HG02973 (cell line): ENCODE results near the gene ACLY.
"Not testable (repeated sequence)": the region's sequence is repeated elsewhere in the genome, so short reads cannot be mapped to it uniquely, and the experiment has no call there.

Experiments
- ATAC-seq: cut with Tn5 transposase; IDR thresholded peaks from one replicate; pipeline ENCODE4 v1.9.1; 2021; ENCODE audit warnings: moderate library complexity; ENCODE audit not compliant: unreplicated experiment

ACLY gene

GRCh38 chr17:41835800-41836549, 82.8 kb downstream of the ACLY start, which contains the start of gene NT5C3B:
Gene NT5C3B (minus strand): TSS chr17:41836232. CDS start chr17:41836193, 39 bp downstream.
- no peak for ATAC-seq

GRCh38 chr17:41835214-41835799, 83.4 kb downstream of the ACLY start:
- ATAC-seq: no peak

DNA sequence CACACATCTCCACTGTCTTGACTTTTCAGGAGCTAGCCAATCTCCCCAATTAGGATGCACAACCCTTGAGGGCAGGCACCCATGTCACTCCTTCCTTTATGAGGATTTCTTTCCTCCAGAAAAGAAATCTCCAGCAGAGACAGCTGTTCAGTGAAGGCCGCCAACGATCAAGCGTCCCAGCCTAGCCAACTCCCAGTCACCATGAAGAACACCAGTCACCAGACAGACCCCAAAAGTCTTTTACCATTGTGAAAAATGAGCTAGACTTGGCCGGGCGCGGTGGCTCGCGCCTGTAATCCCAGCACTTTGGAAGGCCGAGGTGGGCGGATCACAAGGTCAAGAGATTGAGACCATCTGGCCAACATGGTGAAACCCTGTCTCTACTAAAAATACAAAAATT, 88.8 kb downstream of the ACLY start:
- ATAC-seq: not testable (repeated sequence)

- no peak for ATAC-seq
Observed at GRCh38 chr17:41825175-41825845, 93.4 kb downstream of the ACLY start.

DNA sequence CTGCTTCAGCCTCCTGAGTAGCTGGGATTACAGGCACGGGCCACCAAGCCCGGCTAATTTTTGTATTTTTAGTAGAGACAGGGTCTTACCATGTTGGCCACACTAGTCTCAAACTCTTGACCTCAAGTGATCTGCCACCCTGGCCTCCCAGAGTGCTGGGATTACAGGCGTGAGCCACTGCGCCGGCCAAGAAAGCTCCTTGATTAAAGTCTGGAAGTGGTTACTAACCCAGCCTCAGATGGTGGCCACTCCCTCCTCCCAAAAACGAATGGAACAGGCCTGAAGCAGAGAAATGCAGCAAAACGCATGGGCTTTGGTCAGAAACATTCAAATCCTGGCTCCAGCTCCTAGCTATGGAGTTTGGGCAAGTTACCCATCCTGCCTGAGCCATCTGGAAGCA, 94.7 kb downstream of the ACLY start:
- ATAC-seq: no peak

DNA sequence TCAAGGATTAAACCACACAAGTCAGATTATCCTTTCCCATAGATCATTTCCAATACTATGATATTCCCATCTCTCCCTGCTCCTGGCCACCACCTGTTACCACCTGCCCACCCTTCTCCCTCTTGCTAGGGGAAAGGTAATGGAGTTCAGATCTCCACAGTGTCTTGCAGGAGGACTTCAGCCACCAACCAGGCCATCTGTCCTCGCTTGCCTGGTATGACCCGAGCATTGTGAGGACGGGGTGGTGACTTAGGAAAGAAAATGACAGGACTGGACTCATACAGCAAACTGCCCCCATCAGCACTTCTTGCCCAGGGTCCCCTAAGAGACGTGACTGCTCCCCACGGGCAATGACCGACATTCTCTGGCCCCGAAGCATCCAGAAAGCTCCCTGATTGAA, 95.2 kb downstream of the ACLY start:
- no peak for ATAC-seq

DNA sequence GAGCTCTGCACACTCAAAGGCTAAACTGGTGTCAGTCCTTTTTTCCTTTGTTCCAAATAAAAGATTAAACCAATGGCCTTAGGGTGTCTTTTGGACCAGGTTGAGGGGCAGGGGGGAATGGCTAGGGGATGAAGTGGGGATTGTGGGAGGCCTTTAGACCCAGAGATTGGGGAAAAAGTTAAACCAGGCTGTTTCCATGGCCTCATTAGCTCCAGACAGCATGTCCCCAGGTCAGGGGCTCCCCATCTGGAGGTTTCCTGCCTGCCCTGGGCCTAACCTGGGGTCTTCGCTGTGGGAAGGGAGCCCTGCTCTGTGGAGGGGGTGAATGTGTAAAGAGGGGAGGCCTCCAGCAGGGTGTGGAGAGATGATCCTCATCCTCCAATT, 95.6 kb downstream of the ACLY start:
- ATAC-seq: no peak

DNA sequence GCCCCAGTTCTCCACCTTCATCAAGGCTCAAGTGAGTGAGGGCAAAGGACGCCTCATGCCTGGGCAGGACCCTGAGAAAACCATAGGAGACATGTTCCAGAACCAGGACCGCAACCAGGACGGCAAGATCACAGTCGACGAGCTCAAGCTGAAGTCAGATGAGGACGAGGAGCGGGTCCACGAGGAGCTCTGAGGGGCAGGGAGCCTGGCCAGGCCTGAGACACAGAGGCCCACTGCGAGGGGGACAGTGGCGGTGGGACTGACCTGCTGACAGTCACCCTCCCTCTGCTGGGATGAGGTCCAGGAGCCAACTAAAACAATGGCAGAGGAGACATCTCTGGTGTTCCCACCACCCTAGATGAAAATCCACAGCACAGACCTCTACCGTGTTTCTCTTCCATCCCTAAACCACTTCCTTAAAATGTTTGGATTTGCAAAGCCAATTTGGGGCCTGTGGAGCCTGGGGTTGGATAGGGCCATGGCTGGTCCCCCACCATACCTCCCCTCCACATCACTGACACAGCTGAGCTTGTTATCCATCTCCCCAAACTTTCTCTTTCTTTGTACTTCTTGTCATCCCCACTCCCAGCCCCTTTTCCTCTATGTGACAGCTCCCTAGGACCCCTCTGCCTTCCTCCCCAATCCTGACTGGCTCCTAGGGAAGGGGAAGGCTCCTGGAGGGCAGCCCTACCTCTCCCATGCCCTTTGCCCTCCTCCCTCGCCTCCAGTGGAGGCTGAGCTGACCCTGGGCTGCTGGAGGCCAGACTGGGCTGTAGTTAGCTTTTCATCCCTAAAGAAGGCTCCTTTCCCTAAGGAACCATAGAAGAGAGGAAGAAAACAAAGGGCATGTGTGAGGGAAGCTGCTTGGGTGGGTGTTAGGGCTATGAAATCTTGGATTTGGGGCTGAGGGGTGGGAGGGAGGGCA, 96.3 kb downstream of the ACLY start:
- ATAC-seq: no peak

- ATAC-seq: no peak
Observed at GRCh38 chr17:41821776-41822175, 97.0 kb downstream of the ACLY start.

DNA sequence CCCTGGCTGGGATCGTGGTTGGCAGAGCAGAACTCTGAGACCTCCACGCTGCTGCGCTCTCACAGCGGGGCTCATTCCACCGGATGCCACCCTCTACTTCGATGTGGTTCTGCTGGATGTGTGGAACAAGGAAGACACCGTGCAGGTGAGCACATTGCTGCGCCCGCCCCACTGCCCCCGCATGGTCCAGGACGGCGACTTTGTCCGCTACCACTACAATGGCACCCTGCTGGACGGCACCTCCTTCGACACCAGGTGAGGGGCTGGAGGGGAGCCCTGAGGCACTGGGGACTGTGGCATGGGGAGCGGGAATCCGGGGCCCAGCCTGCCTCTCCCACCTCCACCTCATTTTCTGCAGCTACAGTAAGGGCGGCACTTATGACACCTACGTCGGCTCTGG, 100.7 kb downstream of the ACLY start:
- ATAC-seq: no peak
